Fibroblast of gingiva (primary cell): Measurements from ENCODE around the gene RBP5.

Source experiments
- DNase-seq: peaks from one replicate; pipeline ENCODE4 v3.0.0-alpha.2; 2011; ENCODE audit warnings: low read depth

RBP5 gene

DNA sequence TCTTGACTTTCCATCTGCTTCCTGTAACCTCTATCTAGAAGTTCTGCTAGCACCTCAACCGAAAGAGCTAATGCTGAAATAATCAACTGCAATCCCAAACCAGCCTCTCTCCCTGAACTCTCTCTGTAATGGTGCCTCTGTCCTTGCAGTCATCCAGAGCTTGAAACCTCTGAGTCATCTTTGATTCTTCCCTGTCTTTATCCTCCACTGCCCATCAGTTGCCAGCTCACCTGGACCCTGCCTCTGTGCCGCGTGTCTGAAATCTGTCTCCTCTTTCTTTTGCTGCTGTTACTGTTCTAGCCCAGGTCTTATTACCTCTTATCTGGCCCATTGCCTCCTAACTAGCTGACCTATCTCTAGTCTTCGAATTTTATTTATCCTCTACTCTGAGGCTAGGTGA, 17.0 kb upstream of the RBP5 start:
- DNase-seq: no peak

DNA sequence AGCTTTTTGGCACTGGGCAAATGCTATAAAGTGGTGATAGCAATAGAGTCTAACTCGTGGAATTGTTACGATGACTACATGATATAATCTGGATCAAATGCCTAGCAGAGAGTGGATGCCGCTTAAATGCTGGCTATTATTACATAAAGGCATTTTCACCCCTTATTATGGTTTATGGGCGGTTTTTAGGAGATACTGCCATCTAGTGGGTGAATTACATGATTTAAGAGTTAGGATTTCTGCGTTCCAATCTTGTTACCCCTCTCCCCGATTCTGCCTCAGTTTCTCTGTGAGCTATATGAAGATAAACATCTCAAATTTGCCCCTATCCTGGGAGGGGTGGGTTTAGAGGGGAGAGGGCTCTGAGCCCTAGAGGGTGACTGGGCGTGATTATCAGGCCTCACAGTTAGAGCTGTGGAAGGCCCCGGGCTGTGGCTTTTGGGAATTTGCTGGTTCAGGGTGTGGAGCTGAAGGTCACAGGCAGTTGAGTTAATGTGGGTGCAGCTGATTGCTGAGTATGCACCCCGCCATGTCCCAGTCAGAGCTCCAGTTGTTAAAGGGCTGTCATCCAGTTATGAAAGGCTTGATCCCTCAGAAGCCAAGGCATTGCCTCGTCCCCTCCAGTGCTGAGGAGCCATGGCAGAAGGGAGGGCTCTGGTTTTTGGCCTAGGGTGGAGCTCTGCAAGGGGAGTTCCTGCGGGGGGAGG, 15.9 kb upstream of the RBP5 start:
- peak; percentile 27 for DNase-seq

DNA sequence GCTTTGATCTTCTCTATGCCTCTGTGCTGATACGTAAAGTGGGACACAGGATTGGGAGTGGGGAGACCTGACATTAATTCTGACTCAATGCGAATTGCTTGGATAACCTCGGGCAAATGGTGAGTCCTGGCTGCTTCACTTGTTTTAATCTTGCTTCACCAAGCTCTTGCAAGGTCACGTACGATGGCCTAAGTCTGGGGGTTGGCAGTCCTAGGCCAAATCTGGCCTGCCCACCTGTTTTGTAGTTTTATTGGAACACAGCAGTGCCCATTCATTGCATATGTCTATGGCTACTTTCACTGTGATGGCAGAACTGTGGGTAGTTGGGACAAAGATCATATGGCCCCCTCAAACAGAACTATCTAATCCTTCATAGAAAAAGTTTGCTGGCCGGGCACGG, 14.9 kb upstream of the RBP5 start:
- DNase-seq: no peak

DNA sequence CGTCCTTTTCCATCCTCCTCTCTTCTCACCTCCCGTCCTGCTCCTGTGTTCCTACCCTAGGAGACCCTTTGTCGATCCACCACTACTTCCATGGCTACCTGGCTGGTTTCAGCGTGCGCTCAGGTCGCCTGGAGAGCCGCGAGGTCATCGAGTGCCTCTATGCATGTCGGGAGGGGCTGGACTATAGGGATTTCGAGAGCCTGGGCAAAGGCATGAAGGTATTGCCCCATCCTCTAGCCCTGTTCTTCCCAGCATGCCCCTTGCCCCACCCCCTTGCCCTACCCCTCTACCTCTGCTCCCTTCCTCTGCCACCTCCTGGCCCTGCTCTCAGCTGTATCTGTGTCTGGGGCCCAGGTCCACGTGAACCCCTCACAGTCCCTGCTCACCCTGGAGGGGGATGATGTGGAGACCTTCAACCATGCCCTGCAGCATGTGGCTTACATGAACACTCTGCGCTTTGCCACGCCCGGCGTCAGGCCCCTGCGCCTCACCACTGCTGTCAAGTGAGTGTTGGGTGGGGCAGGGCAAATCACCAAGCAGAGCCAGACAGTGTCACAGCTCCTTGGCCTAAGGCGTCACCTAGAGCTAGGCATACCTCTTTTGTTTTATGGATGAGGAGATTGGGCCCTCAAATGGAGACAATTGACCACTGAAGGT, 14.2 kb upstream of the RBP5 start:
- no peak for DNase-seq

DNA sequence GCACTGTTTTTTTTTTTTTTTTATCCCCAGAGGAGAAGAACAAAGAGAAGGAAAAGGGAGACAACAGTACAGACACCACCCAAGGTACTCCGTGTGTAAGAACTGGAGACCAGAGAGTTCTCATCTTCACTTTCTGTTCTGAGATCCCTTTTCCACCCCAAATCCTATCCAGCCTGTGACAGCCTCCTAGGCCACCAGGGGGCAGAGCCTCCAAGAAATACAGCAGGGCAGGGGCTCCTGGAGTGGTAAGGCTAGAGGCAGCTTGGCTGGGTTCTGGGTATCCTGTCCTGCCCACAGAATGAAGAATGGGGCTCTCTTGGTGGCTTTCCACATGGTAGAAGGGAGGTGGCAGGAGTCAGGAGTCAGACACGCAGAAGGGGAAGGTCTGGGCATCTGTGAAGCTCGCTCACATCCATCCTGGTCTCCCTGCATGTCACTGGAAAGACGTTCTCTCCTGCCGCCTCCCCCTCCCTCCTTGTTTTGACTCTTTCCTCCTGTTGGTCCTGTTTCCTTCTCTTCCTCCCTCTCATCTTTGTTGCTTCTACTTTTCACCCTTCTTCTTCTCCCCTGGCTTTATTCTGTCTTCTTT, 13.5 kb upstream of the RBP5 start:
- DNase-seq: peak; percentile 30

DNA sequence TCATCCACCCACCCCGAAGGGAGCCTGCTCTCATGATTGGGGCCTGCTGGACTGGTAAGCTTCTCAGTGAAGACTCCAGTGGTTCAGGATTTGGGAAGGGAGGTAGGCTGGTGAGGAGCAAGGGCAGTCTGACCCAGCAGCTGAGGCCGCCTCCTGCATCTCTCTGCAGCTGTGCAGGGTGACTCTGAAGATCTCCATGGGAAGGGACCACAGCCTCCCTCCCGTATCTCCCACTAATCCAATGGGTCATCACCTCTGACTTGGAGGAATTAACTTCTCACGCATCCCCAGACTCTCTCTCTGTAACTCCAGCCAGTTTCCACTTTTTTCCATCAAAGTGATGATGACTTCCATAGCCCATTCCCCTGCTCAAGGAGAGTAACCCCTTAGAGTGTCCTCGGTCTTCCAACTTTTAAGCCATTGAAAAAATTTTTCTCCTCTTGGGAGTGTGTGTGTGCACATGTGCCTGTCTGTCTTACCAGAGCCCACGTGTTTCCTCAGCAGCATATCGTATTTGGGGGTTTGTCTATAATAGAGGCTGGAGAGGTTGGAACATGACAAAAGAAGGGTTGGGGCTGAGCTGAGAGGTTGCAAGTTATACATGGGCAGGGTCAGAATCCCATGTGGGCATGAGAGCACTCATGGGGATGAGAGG, 12.8 kb upstream of the RBP5 start:
- no peak for DNase-seq

DNA sequence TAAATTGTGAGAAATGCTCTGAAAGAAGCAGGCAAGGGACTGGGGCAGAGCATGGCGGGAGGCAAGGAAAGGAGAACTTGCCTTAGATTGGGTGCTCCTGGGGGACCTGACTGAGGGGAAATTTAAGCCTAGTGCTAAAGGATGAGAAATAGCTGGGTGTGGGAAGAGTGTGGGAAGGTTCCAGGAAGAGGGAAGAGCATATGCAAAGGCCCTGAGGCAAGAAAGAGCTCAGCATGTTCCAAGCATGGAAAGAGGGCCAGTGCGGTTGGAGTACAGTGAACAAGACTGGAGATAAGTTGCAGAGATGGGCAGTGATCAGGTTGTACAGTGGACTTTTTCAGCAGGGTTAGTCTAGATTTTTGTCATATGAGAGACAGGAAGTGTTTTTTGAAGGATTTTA, 10.5 kb upstream of the RBP5 start:
- DNase-seq: no peak

DNA sequence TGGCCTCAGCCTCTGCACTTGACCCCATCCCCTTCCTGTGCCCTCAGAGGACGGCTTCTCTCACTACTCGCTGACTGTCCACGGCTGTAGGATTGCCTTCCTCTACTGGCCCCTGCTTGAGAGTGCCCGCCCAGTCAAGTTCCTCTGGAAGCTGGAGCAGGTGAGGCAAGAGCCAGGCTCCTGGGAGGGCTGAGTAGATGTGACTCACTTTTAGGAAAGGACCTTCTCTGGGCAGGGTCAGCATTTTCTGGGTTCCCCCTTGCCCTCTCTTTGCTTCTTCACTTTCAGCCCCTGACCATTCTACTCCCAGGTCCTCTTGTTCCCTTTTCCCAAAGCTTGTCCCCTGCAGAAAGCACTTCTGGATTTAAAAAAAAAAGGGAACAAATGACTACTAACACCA, 9.2 kb upstream of the RBP5 start:
- no peak for DNase-seq

DNA sequence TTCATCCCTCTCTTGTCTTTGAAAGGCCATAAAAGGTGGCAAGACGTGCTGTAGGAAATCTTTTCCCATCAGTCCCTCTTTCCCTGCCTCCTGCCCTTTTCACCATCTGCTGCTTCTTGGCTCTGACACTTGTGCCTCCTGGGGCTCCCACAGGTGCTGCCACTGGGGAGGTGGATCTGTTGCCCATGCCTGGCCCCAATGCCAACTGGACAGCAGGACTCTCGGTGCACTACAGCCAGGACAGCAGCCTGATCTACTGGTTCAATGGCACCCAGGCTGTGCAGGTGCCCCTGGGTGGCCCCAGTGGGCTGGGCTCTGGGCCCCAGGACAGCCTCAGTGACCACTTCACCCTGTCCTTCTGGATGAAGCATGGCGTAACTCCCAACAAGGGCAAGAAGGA, 8.0 kb upstream of the RBP5 start:
- DNase-seq: no peak

DNA sequence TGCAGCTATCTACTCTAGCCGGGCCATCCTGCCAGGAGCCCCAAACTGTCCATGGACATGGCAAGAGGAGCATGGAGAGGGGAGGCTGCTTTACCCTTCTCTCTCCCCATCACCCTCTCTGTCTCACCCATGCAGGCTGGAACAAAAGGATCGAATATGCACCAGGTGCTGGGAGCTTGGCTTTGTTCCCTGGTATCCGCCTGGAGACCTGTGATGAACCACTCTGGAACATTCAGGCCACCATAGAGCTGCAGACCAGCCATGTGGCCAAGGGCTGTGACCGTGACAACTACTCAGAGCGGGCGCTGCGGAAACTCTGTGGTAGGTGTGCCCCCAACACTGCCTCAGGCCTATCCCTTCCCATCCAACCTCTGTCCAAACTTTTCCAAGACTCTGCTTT, 7.4 kb upstream of the RBP5 start:
- no peak for DNase-seq

DNA sequence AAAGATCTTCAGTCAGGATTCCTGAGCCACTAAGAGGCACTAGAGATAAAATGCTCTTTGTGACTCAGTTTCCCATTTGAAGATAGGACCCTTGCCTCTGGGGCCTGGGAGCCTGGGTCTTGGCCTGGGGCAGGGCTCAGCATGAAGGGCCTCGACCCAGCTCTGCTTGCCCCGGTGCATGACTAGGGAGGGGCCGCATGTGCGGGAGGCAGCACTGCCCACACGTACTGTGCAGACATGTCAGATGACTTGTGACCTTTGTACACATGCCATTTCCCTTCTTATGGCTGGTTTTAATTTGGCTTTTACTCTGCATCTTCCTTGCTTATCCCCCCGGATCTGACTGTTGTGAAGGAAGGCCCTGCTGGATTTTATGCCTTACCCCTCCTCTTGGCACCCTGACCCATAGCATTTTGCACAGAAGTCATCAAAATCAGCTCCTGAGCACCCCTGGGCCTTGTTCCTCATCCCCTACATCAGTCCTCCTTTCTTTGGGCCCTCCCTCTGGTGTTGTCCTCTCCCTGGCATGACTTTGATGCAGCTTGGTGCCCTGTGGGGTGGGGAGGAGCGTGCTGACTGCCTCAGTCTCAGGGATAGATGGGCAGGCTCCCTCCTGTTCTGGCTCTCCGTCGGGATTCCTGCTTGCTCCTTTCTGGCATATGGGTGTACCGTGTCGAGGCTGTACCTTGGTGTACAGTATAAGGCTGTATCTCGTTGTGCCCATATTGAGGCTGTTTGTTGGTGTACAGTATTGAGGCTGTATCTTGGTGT, 5.9 kb upstream of the RBP5 start:
- DNase-seq: no peak

DNA sequence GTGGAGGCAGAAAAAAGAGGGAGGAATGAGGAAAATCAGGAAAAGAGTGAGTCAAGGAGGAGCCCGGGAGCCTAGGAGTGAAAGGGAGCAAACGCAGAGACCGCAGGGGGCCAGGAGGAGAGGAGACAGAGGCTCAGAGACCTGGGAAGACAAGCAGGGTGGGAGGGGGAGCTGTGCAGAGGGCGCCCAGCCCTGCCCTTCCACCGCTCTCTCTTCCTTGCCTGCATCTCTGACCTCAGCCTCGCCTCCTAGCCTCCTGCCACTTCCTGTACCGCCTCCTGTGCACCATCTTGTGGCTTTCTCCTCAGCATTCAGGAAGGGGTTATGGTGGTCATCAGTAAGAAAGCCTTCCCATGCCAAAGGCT, 2.8 kb upstream of the RBP5 start:
- DNase-seq: no peak

DNA sequence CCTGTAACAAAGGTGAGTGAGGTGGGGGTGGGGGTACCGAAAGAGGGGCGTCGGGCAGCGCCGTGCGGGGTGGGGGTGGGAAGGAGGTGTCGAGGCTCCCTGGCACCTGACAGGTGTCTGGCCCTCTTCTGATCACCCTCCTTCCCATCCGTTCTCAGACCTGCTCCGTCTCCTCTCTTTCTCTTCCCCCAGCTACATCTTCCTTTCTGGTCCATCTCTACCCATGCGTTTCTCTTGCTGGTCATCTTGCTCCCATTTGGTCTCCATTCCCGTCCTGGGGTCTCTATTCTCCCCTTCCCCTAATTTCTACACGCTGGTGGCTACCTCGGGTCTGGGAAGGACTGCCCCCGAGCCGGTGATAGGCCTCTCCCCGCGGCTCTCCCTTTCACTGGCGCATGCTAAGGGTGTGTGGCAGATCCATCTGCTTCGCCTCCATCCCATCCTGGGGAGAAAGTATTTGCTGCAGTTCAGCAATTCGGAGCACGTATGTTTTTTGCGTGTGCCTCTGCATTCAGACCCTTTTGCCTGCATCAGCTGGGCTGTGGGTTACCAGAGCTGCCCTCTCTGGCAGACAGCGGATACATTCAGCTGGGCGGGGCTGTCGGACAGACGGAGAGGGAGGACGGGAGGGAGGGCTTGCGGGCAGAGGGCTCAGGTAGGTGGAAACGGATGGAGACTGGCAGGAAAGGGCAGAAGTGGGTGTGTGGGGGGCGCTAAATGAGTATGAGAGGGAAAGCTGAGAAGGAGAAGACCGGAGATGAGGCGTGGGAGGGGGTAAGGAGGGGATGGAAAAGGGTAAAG, 2.2 kb upstream of the RBP5 start:
- peak; percentile 21 for DNase-seq

DNA sequence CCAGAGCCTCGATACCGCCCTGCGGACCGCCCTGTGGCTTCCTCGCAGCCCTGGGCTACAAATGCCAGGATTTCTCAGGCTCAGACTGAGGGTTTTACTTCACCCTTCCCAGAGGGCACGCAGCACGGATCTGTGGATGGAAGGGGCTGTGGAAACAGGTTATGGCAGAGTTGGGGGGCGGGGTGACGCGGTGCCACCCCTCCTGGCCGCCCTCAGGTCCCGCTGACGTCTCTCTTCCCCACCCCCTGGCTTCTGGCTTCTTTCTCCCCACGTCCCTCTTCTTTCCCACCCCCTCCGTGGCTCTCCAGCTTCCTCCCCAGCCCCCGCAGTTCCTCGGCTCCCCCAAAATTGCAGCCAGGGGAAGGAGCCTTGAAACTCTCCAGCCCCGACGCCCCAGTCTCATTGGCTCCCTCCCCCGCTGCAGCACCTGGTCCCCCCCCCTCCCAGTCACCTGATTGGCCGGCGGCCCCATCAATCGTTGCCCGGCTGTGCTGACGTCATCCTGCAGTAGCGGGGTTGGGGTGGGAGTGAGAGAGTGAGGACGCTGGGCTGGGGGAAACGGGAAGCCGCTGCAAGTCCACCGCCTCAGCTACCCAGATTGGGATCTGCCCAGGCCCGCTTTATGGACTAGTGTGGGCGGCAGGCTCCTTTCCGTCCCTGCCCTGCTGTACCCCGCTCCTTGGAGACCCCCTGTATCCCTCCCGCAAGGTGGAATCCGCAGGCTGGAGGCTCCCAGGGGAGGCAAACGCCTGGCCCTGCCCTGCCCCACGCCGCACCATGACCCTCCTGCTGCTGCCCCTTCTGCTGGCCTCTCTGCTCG, 1.4 kb upstream of the RBP5 start, which contains the start of gene CLSTN3:
Gene CLSTN3 (plus strand): TSS at position 500 of the 820 bp plus-strand sequence. CDS start 278 bp downstream, at position 778.
- peak; percentile 75 for DNase-seq

DNA sequence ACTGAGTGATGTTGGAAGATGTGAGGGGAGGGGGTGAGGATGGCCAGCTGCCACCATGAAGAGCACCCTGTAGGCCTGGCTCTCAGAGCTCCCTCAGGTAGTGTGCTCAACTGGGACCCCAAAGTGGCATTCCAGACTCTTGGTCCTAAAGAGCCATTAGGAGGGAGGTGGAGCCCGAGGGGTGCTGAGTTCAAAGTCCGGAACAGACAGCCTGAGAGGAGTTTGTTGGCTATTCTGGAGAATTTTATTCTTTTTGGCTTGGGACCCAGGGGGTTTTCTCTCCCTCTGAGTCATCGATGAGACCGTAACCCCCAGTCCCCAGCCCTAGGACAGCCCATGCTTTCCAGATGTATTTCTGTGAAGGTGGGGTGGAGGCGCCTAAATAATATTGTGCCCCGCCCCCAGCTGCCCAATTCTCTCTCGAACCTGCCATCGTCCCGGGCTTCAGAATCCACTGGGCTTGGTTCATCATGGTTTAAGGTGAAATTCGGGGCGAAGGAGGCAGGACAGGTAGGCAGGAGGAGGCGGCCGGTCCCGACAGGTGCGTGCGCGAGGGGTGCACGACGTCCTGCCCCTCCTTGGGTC, 690 bp upstream of the RBP5 start:
- DNase-seq: no peak

DNA sequence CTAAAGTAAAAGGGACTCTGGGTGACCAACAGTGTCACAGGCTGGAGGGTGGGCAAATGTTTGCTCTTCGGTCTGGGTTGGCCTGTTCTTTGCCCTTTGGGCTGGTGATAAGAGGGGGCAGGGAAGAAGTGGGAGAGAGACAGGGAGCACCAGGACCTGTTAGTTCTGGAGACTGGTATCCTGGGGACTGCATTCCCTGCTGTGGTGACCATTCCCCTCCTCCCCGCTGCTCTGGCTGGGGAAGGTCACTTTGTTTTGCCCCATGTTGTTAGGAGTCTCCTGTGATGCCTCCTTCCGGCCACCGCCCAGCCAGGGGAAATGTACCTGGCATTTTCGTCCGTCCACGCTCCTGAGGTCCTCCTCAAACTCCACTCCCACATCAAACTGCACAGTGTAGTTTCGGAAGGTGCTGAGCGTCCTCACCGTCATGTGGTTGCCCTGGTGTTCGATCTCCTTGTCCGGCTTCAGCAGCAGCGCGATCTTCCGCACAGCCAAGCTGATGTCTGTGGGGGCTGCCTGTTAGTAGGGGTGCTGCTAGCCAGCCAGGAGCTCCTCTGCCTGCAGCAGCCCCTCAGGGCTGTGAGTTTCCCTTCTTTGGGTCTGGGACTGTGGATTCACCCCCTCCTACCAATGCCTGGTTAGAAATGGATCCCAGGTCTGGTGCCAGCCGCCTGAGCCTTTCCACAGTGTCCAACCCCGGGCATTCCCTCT, 618 bp downstream of the RBP5 start:
- no peak for DNase-seq

DNA sequence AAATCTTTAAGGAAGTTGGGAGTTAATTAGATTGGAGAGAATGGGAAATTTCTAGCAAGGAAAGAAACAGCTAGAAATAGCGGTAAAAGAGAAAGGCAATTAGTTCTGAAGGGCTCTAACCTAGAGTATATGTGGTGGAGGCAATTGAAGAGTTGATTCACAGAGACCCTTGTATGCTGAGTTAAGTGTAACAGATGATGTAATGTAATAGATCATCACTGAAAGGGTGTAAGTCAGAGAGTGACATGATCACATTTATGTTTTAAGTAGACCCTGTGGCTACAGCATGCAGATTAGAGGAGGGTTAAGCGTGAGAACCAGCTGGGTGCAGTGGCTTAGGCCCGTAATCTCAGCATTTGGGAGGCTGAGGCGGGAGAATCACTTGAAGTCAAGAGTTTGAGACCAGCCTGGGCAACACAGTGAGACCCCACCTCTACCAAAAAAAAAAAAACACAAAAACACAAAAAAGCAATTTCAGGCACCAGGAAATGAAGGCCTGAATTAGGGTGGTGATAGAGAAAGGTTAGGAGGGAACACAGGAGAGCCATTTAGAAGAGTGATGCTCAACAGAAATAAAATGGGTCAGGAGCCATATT, 3.0 kb downstream of the RBP5 start:
- DNase-seq: no peak

DNA sequence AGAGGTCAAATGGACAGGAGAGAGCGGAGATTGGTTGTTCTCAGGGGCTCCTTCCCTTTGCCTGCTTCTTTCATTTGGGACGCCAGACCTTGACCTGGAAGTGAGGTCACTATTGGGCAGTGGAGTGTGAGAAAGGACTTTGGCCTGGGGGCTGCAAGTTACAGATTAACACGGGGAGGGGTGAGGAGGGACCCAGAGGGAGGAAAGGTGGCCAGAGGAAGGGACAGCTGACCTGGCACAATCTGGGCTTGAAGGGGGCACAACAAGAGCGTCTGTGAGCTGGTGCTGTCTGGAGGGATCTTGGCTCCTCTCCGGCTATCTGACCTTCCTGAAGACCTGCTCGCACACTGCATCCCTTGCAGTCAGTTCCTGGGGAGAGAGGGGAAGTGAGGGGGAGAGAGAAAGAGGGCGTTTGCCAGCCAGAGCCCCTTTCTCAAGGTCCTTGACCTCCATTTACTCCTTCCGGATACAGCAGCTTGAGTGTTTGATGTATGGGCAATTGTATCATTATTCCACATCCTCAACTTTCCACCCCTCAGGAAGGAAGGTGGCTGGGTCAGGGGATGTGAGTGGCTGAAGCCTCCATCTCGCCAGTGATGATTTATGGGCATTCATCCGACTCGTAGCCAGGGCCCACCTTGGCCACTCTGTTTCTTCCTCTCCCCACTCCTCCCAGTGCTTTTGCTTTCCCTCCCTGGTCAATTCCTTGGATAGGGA, 4.7 kb downstream of the RBP5 start:
- no peak for DNase-seq
